Measurements from ENCODE around the gene KRT72.

The KRT72 gene

DNA sequence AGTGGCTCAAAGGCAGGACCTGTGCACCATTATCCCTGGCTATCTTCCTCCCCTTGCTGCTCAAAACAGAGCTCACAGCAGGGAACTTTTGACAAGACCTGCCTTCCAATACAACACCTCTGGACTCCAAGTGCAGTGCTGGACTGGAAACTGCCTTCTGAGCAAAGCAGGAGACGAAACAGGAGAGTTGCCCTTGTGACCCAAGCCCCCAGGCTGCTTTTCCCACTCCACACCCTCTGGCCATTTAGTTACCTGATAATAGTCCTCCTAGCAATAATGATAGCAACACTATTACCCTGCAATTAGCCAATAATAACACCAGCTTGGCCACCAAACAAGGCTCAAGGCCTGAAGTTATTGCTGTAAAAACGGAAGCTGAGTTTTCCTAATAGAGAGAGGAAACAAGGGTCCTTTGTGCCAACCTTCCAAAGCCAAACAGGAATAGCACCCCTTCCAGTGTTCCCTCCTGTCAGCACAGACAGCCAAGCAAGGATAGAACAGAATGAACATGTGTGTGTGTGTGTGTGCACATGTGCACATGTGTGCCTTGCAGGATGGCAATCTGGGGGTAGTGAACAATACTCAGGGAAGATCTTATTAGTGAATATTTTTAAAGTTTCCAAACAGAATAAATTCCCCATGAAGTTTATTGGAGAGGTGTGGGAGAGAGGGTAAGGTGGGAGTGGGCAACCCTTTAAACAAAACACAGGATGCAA lies 26.3 kb upstream of the KRT72 start:
- TF ChIP-seq JUND (IDR thresholded peaks at IDR 0.05; ENCODE audit: low read depth) = no peak
- DNase-seq (ENCODE audit: low read depth in 1 of 2, low spot score in 1 of 2) = no peak
- in situ Hi-C loops (cut with HindIII; ENCODE audit: low pct_unique_long_range_greater_than_20kb, low sequenced_read_pairs) = no loop called here

- in situ Hi-C loops (cut with HindIII; ENCODE audit: low pct_unique_long_range_greater_than_20kb, low sequenced_read_pairs) = no loop called here
Measured at GRCh38 chr12:52622349-52622748, 21.1 kb upstream of the KRT72 start.

GRCh38 chr12:52618866-52619265 lies 17.6 kb upstream of the KRT72 start:
- DNase-seq (ENCODE audit: low read depth in 1 of 2, low spot score in 1 of 2) = no peak
- in situ Hi-C loops (cut with HindIII; ENCODE audit: low pct_unique_long_range_greater_than_20kb, low sequenced_read_pairs) = no loop called here
- TF ChIP-seq JUND (IDR thresholded peaks at IDR 0.05; ENCODE audit: low read depth) = no peak

More at GRCh38 chr12:52622349-52622748, 21.1 kb upstream of the KRT72 start:
- DNase-seq (ENCODE audit: low read depth in 1 of 2, low spot score in 1 of 2) = no peak
- no peak for TF ChIP-seq JUND (IDR thresholded peaks at IDR 0.05; ENCODE audit: low read depth)

GRCh38 chr12:52618216-52618615 lies 17.0 kb upstream of the KRT72 start, which contains the start of gene KRT73:
Gene KRT73 (minus strand): TSS chr12:52618559. CDS start chr12:52618524, 35 bp downstream.
- TF ChIP-seq JUND (IDR thresholded peaks at IDR 0.05; ENCODE audit: low read depth) = no peak
- in situ Hi-C loops (cut with HindIII; ENCODE audit: low pct_unique_long_range_greater_than_20kb, low sequenced_read_pairs) = no loop called here
- DNase-seq (ENCODE audit: low read depth in 1 of 2, low spot score in 1 of 2) = no peak

DNA sequence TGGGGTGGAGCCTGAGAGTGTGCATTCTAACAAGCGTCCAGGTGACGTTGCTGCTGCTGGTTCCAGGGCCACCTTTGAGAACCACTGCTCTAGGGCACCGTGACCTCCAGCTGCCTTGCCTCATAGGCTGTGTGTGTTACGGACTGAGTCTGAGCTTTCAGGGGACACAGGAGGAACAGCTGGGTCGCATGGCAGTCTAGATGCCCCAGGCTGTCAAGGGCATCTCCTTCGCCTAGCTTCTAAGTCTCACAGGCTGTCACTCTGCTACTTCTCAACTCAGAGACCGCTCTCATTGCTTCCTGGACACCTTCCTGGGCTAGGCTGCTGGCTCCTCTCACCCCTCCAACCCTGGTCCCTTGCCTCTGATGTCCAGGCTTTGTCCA lies 16.1 kb upstream of the KRT72 start:
- no peak for TF ChIP-seq JUND (IDR thresholded peaks at IDR 0.05; ENCODE audit: low read depth)
- in situ Hi-C loops (cut with HindIII; ENCODE audit: low pct_unique_long_range_greater_than_20kb, low sequenced_read_pairs) = no loop called here
- no peak for DNase-seq (ENCODE audit: low read depth in 1 of 2, low spot score in 1 of 2)

GRCh38 chr12:52616680-52617402 lies 15.6 kb upstream of the KRT72 start:
- no peak for TF ChIP-seq JUND (IDR thresholded peaks at IDR 0.05; ENCODE audit: low read depth)
- in situ Hi-C loops (cut with HindIII; ENCODE audit: low pct_unique_long_range_greater_than_20kb, low sequenced_read_pairs) = no loop called here
- DNase-seq (ENCODE audit: low read depth in 1 of 2, low spot score in 1 of 2) = no peak

- no peak for TF ChIP-seq JUND (IDR thresholded peaks at IDR 0.05; ENCODE audit: low read depth)
- DNase-seq (ENCODE audit: low read depth in 1 of 2, low spot score in 1 of 2) = no peak
- in situ Hi-C loops (cut with HindIII; ENCODE audit: low pct_unique_long_range_greater_than_20kb, low sequenced_read_pairs) = no loop called here
Measured at GRCh38 chr12:52615912-52616311, 14.6 kb upstream of the KRT72 start.

- DNase-seq (ENCODE audit: low read depth in 1 of 2, low spot score in 1 of 2) = no peak
- in situ Hi-C loops (cut with HindIII; ENCODE audit: low pct_unique_long_range_greater_than_20kb, low sequenced_read_pairs) = no loop called here
- no peak for TF ChIP-seq JUND (IDR thresholded peaks at IDR 0.05; ENCODE audit: low read depth)
Measured at GRCh38 chr12:52615208-52615868, 14.1 kb upstream of the KRT72 start.

DNA sequence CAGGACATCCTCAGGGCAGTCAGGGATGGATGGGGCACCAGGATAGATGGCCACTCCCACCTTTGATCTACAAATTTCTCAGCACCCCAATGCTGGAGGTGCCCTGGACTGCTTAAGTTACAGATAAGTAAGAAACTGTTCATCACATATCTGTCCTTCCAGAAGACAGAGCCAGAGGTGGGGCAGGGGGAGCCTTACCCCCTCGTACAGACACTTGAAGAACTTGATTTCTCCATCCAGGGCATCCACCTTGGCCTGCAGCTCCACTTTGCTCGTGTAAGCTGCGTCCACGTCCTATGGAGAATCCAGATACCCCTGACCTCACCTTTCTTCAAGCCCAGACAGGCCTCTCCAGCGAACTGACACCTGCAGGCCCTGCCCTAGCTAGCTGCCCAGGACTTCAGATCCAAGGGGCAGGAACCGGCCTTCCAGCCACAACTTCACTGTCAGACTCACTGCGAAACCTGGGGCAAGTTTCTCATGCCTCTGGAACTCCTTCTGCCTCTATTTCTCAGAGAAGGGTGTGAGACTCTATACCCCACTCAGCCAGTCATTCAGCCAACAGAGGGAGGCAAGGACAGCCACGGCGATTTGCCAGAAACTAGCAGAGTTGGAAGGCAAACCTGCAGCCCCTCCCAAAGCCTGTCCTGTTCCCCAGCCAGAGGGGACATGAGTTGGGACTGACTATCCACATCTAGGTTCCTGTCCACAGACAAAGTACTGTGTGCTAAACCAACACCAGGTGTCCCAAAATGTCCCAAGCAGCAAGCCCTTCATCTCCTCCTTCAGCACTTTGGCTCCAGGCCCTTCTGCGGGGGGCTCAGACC lies 13.3 kb upstream of the KRT72 start:
- in situ Hi-C loops (cut with HindIII; ENCODE audit: low pct_unique_long_range_greater_than_20kb, low sequenced_read_pairs) = no loop called here
- no peak for DNase-seq (ENCODE audit: low read depth in 1 of 2, low spot score in 1 of 2)
- no peak for TF ChIP-seq JUND (IDR thresholded peaks at IDR 0.05; ENCODE audit: low read depth)

DNA sequence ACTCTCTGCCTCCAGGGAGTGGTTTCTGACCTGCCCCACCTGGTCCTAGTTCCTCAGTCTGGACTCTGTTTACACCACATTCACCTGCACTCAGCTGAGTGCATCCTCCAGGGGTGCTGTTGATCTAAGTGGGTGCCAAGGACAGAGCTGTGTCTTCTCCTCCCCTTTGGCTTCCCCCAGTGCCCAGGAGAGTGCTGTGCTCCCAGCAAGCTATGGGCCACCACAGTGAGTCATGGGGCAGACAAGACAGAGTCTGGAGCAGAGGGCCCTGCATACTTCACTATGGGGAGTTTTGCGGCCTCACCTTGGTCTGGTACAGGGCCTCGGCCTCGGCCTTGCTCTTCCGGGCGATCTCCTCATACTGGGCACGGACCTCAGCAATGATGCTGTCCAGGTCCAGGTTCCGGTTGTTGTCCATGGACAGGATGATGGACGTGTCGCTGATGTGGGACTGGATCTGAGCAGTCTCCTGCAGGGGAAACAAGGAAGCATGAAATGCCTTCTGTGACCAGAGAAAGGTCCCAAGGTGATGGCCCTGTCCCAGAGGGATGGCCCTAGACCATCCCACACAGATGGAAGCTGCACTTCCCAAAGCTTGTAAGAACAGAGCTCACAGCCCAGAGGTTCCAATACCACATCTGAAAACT lies 12.2 kb upstream of the KRT72 start:
- no peak for TF ChIP-seq JUND (IDR thresholded peaks at IDR 0.05; ENCODE audit: low read depth)

GRCh38 chr12:52612431-52613383 lies 11.4 kb upstream of the KRT72 start:
- in situ Hi-C loops (cut with HindIII; ENCODE audit: low pct_unique_long_range_greater_than_20kb, low sequenced_read_pairs) = no loop called here
- no peak for DNase-seq (ENCODE audit: low read depth in 1 of 2, low spot score in 1 of 2)
- no peak for TF ChIP-seq JUND (IDR thresholded peaks at IDR 0.05; ENCODE audit: low read depth)

More for the DNA sequence above, 12.2 kb upstream of the KRT72 start:
- no peak for DNase-seq (ENCODE audit: low read depth in 1 of 2, low spot score in 1 of 2)
- in situ Hi-C loops (cut with HindIII; ENCODE audit: low pct_unique_long_range_greater_than_20kb, low sequenced_read_pairs) = no loop called here

Data from T47D (cell line).